Heart left ventricle (tissue), 13 donors: Measurements from ENCODE around the gene KREMEN2.
A peak's percentile ranks its signal among the peaks of the same experiment; 100 is the strongest.

Source experiments
- CTCF ChIP-seq, 12 donors: fragments of 200-600 bp; sonication (generic) in 4 of 12; IDR thresholded peaks; one replicate each; pipeline versions ENCODE4 v1.5.0 to v1.8.0; 2018 to 2022; ENCODE audit warnings: antibody characterized with exemption in 12 of 12, mild to moderate bottlenecking in 5 of 12
- POLR2A ChIP-seq, 2 donors: fragments of 450-650 bp; IDR thresholded peaks; one replicate each; pipeline ENCODE4 v1.6.1; 2017; ENCODE audit warnings: antibody characterized with exemption in 2 of 2, mild to moderate bottlenecking in 2 of 2, moderate library complexity in 2 of 2
- donor health status: ischemic (EF 13 %, LVEDD 7.1; RV severe dilation, severe dysfunction).
- donor health status: DM: no; HTN: yes; CAD: no.
- donor health status: DM: no; HTN: no; CAD: no.
- donor health status: ischemic (EF 25% LVEDD 6.9; RV normal size, moderate dysfunction).
- donor health status: ischemic (EF 25% LVEDD 5.7; RV mildly dilated, moderate dysfunction).
- donor health status: ischemic (EF 35%, LVEDD 5.7; RV mildly dilated, moderate dysfunction).
- donor health status: nonischemic (EF 11% LVEDD 7.7; RV severe dilation, severe dysfunction).
- donor health status: DM: yes; HTN: yes; CAD: no.
- donor health status: PGD.
- donor health status: ischemic (EF 29% LVEDD 5.4; RV normal size, mild dysfunction).
- donor health status: nonischemic (EF 23%, LVEDD 6.1; RV moderate dilation, normal function).

- TF ChIP-seq POLR2A (IDR thresholded peaks at IDR 0.05) (peak; percentile 65 to 98), CTCF (IDR thresholded peaks at IDR 0.05) (peak in 1 of 12 donors; percentile 7)
Measured at GRCh38 chr16:2980227-2981176, 16.4 kb downstream of the KREMEN2 start, which contains the start of gene PKMYT1.
